ENCODE data around the gene CNTNAP2.
"Not testable (repeated sequence)": the region's sequence is repeated elsewhere in the genome, so short reads cannot be mapped to it uniquely, and the experiment has no call there.

CNTNAP2 gene

DNA sequence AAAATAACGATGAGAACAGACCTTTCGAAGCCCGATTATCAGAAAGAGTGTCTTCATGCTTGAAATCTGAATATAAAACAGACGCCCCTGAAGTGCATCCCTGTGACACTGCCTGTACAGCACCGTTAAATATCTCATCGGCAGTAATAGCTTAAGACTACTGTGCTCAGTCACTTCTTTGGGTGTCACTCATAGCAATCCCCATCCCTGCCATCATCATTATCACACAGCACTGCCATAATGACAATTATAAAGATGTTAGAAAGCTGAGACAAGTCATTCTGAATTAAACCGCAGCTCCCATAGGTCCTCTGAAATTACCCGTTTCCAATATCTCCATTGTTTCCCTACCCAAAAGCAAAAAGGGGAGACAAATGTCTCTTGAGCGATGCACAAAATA, 1906.2 kb downstream of the CNTNAP2 start:
- DNase-seq (ENCODE audit: low read depth in 2 of 2): no peak

DNA sequence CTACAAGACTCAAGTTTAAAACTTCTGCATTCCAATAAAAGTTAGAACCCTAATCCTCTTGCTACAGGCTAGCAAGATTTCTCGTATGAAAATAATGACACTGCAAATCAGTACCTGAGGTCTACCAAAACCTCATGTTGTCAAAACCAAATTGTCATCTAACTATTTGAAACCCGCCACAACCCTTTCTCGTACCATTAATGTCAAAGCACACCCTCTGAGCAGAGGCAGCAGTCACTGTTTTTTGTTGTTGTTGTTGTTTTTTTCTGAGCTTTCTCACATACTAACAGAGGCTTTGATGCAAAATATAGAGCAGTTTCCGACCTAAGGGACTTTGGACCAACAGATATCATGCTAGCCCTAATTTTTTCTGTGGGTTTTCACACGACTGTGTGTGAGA, 1910.1 kb downstream of the CNTNAP2 start:
- DNase-seq (ENCODE audit: low read depth in 2 of 2): no peak

GRCh38 chr7:148028165-148028564, 1911.6 kb downstream of the CNTNAP2 start:
- no peak for DNase-seq (ENCODE audit: low read depth in 2 of 2)

- DNase-seq (ENCODE audit: low read depth in 2 of 2): no peak
Observed at GRCh38 chr7:148031019-148031418, 1914.4 kb downstream of the CNTNAP2 start.

GRCh38 chr7:148031811-148032210, 1915.2 kb downstream of the CNTNAP2 start:
- no peak for DNase-seq (ENCODE audit: low read depth in 2 of 2)

DNA sequence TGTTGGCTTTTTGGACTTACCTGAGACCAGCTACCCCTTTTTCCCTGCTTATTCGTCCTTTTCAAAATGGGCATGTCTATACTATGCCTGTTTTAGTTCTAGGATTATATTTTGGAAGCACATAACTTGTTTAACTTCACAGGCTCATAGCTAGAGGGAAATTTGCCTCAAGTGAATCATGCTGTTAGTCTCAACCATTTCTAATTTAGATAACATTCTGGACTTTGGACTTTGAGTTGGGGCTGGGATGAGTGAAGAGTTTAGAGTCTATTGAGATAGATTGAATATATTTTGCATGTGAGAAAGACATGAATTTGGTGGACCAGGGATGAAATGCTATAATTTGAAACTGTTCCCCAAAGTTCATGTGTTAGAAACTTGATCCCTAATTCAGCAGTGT, 1919.3 kb downstream of the CNTNAP2 start:
- no peak for DNase-seq (ENCODE audit: low read depth in 2 of 2)

- no peak for DNase-seq (ENCODE audit: low read depth in 2 of 2)
Observed at GRCh38 chr7:148037044-148037443, 1920.4 kb downstream of the CNTNAP2 start.

GRCh38 chr7:148041156-148041555, 1924.6 kb downstream of the CNTNAP2 start:
- no peak for DNase-seq (ENCODE audit: low read depth in 2 of 2)

DNA sequence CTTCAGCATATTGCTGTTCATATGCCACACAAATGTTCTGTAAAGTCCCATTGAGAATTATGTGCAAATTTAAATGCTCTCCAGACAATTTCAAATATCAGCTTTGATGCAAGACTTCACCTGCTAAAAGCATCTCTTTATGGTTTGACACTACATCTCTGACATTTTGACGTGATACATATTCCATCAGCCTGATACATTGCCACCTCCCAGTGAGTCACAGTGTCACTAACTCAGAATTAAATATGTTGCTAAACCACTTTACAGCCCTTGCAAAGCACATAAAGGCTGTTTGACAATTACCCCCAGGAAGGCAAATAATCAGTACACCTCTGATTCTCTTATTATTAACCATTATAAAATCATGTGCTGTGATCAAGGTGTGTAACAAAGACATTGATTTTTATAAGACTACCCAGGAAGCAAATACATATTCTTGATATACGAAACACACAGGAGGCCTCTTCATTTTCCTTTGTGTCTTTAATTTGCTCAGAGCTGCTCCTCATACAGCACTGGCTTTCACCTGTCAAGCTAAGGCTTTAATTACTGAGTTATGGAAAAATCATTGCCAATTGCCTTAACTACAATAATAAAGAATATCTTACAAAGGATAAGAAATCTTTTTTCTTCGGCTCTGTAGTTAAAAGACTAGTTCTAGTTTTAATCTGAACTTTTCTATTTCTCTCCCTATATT, 1926.5 kb downstream of the CNTNAP2 start:
- DNase-seq (ENCODE audit: low read depth in 2 of 2): no peak

GRCh38 chr7:148044173-148044572, 1927.6 kb downstream of the CNTNAP2 start:
- DNase-seq (ENCODE audit: low read depth in 2 of 2): no peak

DNA sequence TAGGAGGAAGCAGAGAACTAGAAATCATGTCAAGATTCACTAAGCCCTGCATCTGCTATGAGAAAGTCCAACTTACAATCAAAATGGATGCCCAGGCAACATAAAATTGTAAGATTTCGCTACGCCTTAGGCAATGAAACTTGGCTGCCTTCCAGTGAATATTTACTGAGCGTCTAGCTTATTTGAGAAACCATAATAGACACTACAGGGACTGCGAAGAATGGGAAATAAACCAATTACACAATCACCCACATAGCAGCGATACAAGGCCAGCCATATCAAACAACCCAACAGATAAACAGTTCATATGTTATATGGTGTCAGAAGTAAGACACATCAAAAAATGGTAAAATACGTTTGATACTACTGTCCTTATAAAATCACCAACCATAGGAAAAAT, 1928.9 kb downstream of the CNTNAP2 start:
- no peak for DNase-seq (ENCODE audit: low read depth in 2 of 2)

GRCh38 chr7:148049068-148049467, 1932.5 kb downstream of the CNTNAP2 start:
- no peak for DNase-seq (ENCODE audit: low read depth in 2 of 2)

DNA sequence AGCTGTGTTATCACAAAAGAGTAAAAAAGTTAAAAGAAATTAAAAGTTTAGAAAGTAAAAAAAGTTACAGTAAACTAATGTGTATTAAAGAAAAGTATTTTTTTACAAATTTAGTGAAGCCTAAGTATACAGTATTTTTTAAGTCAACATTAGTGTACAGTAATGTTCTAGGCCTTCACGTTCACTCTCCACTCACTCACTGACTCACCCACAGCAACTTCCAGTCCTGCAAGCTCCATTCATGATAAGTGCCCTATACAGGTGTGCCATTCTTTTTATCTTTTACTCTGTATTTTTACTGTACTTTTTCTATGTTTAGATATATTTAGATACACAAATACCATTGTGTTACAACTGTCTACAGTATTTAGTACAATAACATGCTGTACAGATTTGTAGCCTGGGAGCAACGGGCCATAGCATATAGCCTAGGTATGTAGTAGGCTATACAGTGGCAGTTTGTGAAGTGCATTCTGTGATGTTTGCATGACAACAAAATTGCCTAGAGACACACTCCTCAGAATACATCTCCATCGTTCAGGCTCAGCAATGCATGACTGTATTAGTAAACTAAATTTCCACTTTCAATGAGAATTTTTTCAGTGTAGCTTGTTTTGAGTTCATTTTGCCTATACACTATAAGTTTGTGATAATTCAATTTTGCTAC, 1934.0 kb downstream of the CNTNAP2 start:
- no peak for DNase-seq (ENCODE audit: low read depth in 2 of 2)

GRCh38 chr7:148056406-148056805, 1939.8 kb downstream of the CNTNAP2 start:
- no peak for DNase-seq (ENCODE audit: low read depth in 2 of 2)

GRCh38 chr7:148058092-148058491, 1941.5 kb downstream of the CNTNAP2 start:
- no peak for DNase-seq (ENCODE audit: low read depth in 2 of 2)

- DNase-seq (ENCODE audit: low read depth in 2 of 2): no peak
Observed at GRCh38 chr7:148058753-148059152, 1942.2 kb downstream of the CNTNAP2 start.

GRCh38 chr7:148060724-148061123, 1944.1 kb downstream of the CNTNAP2 start:
- DNase-seq (ENCODE audit: low read depth in 2 of 2): no peak

DNA sequence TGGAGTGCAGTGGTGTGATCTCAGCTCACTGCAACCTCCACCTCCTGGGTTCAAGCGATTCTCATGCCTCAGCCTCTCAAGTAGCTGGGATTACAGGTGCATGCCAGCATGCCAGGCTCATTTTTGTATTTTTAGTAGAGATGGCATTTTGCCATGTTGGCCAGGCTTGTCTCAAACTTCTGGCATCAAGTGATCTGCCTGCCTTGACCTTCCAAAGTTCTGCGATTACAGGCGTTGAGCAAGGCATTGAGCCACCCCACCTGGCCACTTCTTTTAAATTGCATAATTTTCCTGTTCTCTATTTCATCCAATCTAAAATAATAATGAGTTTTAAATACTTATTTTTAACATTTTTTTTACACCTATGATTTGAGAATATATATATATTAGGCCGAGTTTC, 1961.5 kb downstream of the CNTNAP2 start:
- DNase-seq (ENCODE audit: low read depth in 2 of 2): not testable (repeated sequence)

DNA sequence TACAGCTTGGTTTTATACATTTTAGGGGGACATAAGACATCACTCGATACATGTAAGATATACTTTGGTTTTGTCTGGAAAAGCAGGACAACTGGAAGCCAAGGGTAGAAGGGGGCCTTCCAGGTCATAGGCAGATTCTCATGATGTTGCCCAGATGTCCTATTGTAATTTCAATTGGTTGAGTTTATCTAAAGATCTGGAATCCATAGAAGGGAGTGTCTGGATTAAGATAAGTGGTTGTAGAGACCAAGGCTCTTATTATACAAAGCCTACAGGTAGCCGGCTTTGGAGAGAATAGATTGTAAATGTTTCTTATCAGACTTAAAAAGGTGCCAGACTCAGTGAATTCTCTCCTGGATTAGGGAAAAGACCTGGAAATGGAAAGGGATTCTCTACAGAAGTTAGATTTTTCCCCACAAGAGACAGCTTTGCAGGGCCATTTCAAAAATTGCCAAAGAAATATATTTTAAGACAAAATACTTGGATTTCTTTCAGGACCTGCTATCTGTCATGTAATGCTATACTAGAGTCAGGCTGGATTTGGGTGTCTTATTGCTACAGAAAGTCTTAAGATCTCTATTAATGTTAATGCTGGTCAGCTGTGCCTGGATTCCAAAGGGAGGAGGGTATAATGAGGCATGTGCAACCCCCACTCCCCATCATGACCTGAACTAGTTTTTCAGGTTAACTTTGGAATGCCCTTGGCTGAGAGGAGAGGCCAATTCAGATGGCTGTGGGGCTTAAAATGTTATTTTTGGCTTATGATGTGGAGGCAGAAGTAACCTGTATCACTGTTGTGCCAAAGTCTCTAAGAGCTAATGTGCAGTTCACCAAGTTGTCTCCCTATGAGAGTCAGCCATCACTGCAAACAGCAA, 1962.8 kb downstream of the CNTNAP2 start:
- DNase-seq (ENCODE audit: low read depth in 2 of 2): no peak

DNA sequence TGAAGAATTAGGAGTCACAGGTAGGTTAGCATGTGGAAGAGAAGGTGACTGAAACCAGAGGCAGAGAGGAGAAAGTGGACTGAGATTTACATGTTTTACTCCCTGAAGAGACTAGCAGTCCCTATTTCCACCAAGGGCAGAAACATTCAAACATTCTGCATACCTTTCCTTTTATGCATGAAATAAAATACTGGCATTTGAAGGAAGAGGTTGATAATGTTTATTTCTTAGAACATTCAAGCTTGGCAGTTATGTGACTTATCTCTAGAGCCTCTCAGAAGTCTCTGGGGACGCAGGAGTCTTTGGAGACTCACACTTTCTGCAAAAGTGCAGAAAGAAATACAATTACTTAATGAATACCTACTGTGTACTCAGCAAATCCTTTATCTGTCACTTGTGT, 1966.8 kb downstream of the CNTNAP2 start:
- no peak for DNase-seq (ENCODE audit: low read depth in 2 of 2)

GRCh38 chr7:148084138-148084537, 1967.5 kb downstream of the CNTNAP2 start:
- no peak for DNase-seq (ENCODE audit: low read depth in 2 of 2)

DNA sequence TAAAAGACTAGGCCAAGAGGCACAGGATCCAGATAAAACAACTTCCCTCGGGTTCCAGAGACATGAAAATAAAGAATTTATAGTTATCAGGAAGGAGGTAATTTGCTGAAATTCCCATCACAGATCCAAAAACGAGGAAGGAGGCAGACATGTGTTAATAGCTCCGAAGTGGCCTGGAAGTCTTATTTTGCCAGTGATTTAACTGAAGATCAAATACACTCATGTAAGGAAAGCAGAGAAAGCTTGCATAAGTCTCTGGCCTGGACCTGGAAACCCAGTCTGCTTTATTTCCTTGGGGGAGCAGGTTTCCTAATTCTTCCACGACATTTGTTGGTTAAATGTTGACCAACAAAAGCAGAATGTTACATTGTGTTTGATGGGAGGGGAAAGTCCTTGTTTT, 1975.3 kb downstream of the CNTNAP2 start:
- no peak for DNase-seq (ENCODE audit: low read depth in 2 of 2)

Data from stimulated activated CD4-positive, alpha-beta T cell treated with anti-CD3 and anti-CD28 coated beads, Interleukin-1b, Interleukin-23, amount 100 ng/mL, for 1 hour (primary cell).